Measurements from ENCODE around the gene RERE. TPM values are rescaled to one million over a fixed set of nuclear protein-coding genes. Genes with fewer than 3 reads are reported as not detected.

RERE gene
- total RNA-seq, 2 experiments from 2014 or later, result 45.8 to 57.1 TPM

GRCh38 chr1:8527941-8528340 lies 289.5 kb downstream of the RERE start:
- ChIA-PET POLR2A (no interaction called here), CTCF (no interaction called here)
- no peak for TF ChIP-seq CTCF (IDR thresholded peaks at IDR 0.05)
- H3K36me3 Mint-ChIP-seq (ENCODE audit: low read depth), result peaks cover 8% of the 10 kb centered on the region
- no peaks in the 10 kb centered on the region for H3K9me3 Mint-ChIP-seq
- no peaks in the 10 kb centered on the region for H3K27me3 Mint-ChIP-seq
- peaks cover 30% of the 10 kb centered on the region for H3K4me1 Mint-ChIP-seq (ENCODE audit: low read depth)
- intact Hi-C loops (cut with micrococcal nuclease), result loop anchor here (5.0 kb wide), 1 partner anchor 106 kb away; no protein-coding TSS in a partner anchor
- no peak overlapping the region for H3K4me3 Mint-ChIP-seq
- no peak overlapping the region for H3K27ac Mint-ChIP-seq
- ATAC-seq, result no peak
- no peak for DNase-seq

- Mint-ChIP-seq H3K4me1 (ENCODE audit: low read depth) (peaks cover 44% of the 10 kb centered on the region), H3K9me3 (no peaks in the 10 kb centered on the region)
- CTCF ChIA-PET, result interaction anchor here (0.9 to 2.5 kb wide), 13 partner anchors 8 to 479 kb away, joined by 3 to 7 read pairs (median 4); no protein-coding TSS in a partner anchor
Measured at GRCh38 chr1:8525558-8526275, 291.7 kb downstream of the RERE start.

GRCh38 chr1:8525216-8525557 lies 292.3 kb downstream of the RERE start:
- ATAC-seq, result no peak
- Mint-ChIP-seq H3K9me3 (no peaks in the 10 kb centered on the region), H3K4me3 (no peak overlapping the region), H3K27ac (no peak overlapping the region), H3K27me3 (no peaks in the 10 kb centered on the region), H3K4me1 (ENCODE audit: low read depth) (peaks cover 48% of the 10 kb centered on the region), H3K36me3 (ENCODE audit: low read depth) (peaks cover 17% of the 10 kb centered on the region)
- ChIA-PET CTCF (interaction anchor here (0.9 to 2.5 kb wide), 12 partner anchors 8 to 480 kb away, joined by 3 to 7 read pairs (median 4); no protein-coding TSS in a partner anchor), POLR2A (interaction anchor here (0.7 to 1.6 kb wide), 13 partner anchors 10 to 647 kb away, joined by 3 to 5 read pairs (median 3); no protein-coding TSS in a partner anchor)
- intact Hi-C loops (cut with micrococcal nuclease), result loop anchor here (2.0 to 5.0 kb wide), 3 partner anchors 14 to 103 kb away; no protein-coding TSS in a partner anchor
- DNase-seq, result peak; percentile 64
- no peak for TF ChIP-seq CTCF (IDR thresholded peaks at IDR 0.05)

More at GRCh38 chr1:8525558-8526275, 291.7 kb downstream of the RERE start:
- H3K27me3 Mint-ChIP-seq, result no peaks in the 10 kb centered on the region
- peaks cover 16% of the 10 kb centered on the region for H3K36me3 Mint-ChIP-seq (ENCODE audit: low read depth)
- POLR2A ChIA-PET, result interaction anchor here (0.7 to 1.6 kb wide), 14 partner anchors 9 to 646 kb away, joined by 3 to 5 read pairs (median 3); no protein-coding TSS in a partner anchor
- peak; percentile 89 for ATAC-seq
- no peak for TF ChIP-seq CTCF (IDR thresholded peaks at IDR 0.05)
- H3K27ac Mint-ChIP-seq, result no peak overlapping the region
- DNase-seq, result peak; percentile 83
- no peak overlapping the region for H3K4me3 Mint-ChIP-seq
- intact Hi-C loops (cut with micrococcal nuclease), result loop anchor here (2.0 to 5.0 kb wide), 3 partner anchors 15 to 103 kb away; no protein-coding TSS in a partner anchor

- DNase-seq (no peak), ATAC-seq (no peak)
- no peak for TF ChIP-seq CTCF (IDR thresholded peaks at IDR 0.05)
- H3K27me3 Mint-ChIP-seq, result no peaks in the 10 kb centered on the region
- peaks cover 51% of the 10 kb centered on the region for H3K4me1 Mint-ChIP-seq (ENCODE audit: low read depth)
- intact Hi-C loops (cut with micrococcal nuclease), result loop anchor here (2.0 to 5.0 kb wide), 3 partner anchors 14 to 102 kb away; no protein-coding TSS in a partner anchor
- no peak overlapping the region for H3K27ac Mint-ChIP-seq
- ChIA-PET CTCF (interaction anchor here (0.9 to 2.5 kb wide), 7 partner anchors 8 to 202 kb away, joined by 3 to 7 read pairs (median 5); no protein-coding TSS in a partner anchor), POLR2A (interaction anchor here (0.7 to 1.6 kb wide), 10 partner anchors 9 to 100 kb away, joined by 3 to 5 read pairs (median 3); no protein-coding TSS in a partner anchor)
- no peak overlapping the region for H3K4me3 Mint-ChIP-seq
- peaks cover 17% of the 10 kb centered on the region for H3K36me3 Mint-ChIP-seq (ENCODE audit: low read depth)
- H3K9me3 Mint-ChIP-seq, result no peaks in the 10 kb centered on the region
Measured at GRCh38 chr1:8524627-8525157, 292.7 kb downstream of the RERE start.
